IMR-90 (cell line): ENCODE data around the gene DAAM1. TPM values are rescaled to one million over a fixed set of nuclear protein-coding genes. Genes with fewer than 3 reads are reported as not detected.

ENCODE experiments used
- ATAC-seq: fragments of 200-7000 bp; cut with Tn5 transposase; 2 replicates; pipeline ENCODE4 v1.9.1; 2020; ENCODE audit warnings: low read depth, mild to moderate bottlenecking, moderate library complexity
- BruUV-seq: library from RNA; stranded (reverse); fragments of 400-500 nt; replicated peaks from 2 replicates; lab custom pipeline; 2021; lab: Mats Ljungman, UMichigan
- CTCF ChIA-PET: fragments of 300-600 bp; formaldehyde crosslinking; extraction: SDS; loops from one replicate; lab custom pipeline; 2021; ENCODE audit warnings: antibody characterized with exemption; lab: Yijun Ruan, JAX
- POLR2A ChIA-PET: fragments of 300-600 bp; sonication (Branson Sonifier 250); formaldehyde crosslinking; loops from one replicate; lab custom pipeline; 2022; ENCODE audit warnings: antibody characterized with exemption; ENCODE audit not compliant: unreplicated experiment; lab: Charles Lee
- DNase-seq: peaks from one replicate; pipeline ENCODE4 v3.0.0; 2013
- H2AFZ ChIP-seq: replicated peaks from 2 replicates; pipeline ENCODE3; 2013; ENCODE audit warnings: low read length, mild to moderate bottlenecking; ENCODE audit not compliant: poor library complexity
- H2AK5ac ChIP-seq: 2 replicates; pipeline ENCODE4 v1.6.1; 2013; ENCODE audit warnings: low read depth, low read length, inconsistent platforms
- H2AK9ac ChIP-seq: replicated peaks from 2 replicates; pipeline ENCODE3; 2013; ENCODE audit warnings: mild to moderate bottlenecking, low read depth, low read length, moderate library complexity; ENCODE audit not compliant: poor library complexity
- H2BK120ac ChIP-seq: 2 replicates; pipeline ENCODE4 v1.6.1; 2013; ENCODE audit warnings: low read depth, low read length, inconsistent platforms
- H2BK15ac ChIP-seq: 3 replicates; pipeline ENCODE4 v1.6.1; 2013; ENCODE audit warnings: low read depth, low read length, inconsistent platforms
- H2BK20ac ChIP-seq: 2 replicates; pipeline ENCODE4 v1.6.1; 2013; ENCODE audit warnings: low read depth, mild to moderate bottlenecking, inconsistent platforms, low read length, moderate library complexity
- H2BK5ac ChIP-seq: 2 replicates; pipeline ENCODE4 v1.6.1; 2013; ENCODE audit warnings: mild to moderate bottlenecking, low read depth, low read length, inconsistent platforms; ENCODE audit not compliant: poor library complexity, severe bottlenecking
- H3K14ac ChIP-seq: replicated peaks from 2 replicates; pipeline ENCODE4 v1.6.1; 2013; ENCODE audit warnings: low read depth, low read length, inconsistent platforms
- H3K18ac ChIP-seq: 2 replicates; pipeline ENCODE4 v1.6.1; 2013; ENCODE audit warnings: low read depth, low read length, control low read depth
- H3K23ac ChIP-seq: 2 replicates; pipeline ENCODE4 v1.6.1; 2013; ENCODE audit warnings: low read depth, low read length, inconsistent platforms
- H3K27ac ChIP-seq: 2 replicates; pipeline ENCODE4 v1.5.1; 2013; ENCODE audit warnings: mild to moderate bottlenecking, control low read depth, low read length; ENCODE audit not compliant: insufficient read depth
- H3K27me3 ChIP-seq: 2 replicates; pipeline ENCODE4 v1.6.1; 2013; ENCODE audit warnings: low read length; ENCODE audit not compliant: control insufficient read depth, insufficient read depth
- H3K36me3 ChIP-seq: 2 replicates; pipeline ENCODE4 v1.6.1; 2013; ENCODE audit warnings: low read length, mixed read lengths; ENCODE audit not compliant: control insufficient read depth, insufficient read depth
- H3K4ac ChIP-seq: 2 replicates; pipeline ENCODE4 v1.6.1; 2013; ENCODE audit warnings: low read depth, low read length, inconsistent platforms
- H3K4me1 ChIP-seq: 2 replicates; pipeline ENCODE4 v1.6.1; 2013; ENCODE audit warnings: low read length, mixed read lengths; ENCODE audit not compliant: control insufficient read depth, insufficient read depth
- H3K4me2 ChIP-seq: 2 replicates; pipeline ENCODE4 v1.6.1; 2013; ENCODE audit warnings: low read depth, mild to moderate bottlenecking, control low read depth, low read length, moderate library complexity
- H3K4me3 ChIP-seq: 2 replicates; pipeline ENCODE4 v1.5.1; 2013; ENCODE audit warnings: low read depth, mild to moderate bottlenecking, control low read depth, low read length, moderate library complexity; ENCODE audit not compliant: insufficient read depth
- H3K56ac ChIP-seq: 2 replicates; pipeline ENCODE4 v1.6.1; 2013; ENCODE audit warnings: low read length, inconsistent platforms; ENCODE audit not compliant: insufficient read depth; ENCODE audit errors: extremely low read depth
- H3K79me1 ChIP-seq, 2 experiments: 2 replicates each; pipeline ENCODE4 v1.6.1; 2013; ENCODE audit warnings: low read length in 2 of 2, inconsistent platforms in 1 of 2, low read depth in 1 of 2
- H3K9ac ChIP-seq: 2 replicates; pipeline ENCODE4 v1.6.1; 2013; ENCODE audit warnings: low read depth, low read length, control low read depth
- H3K9me1 ChIP-seq: 2 replicates; pipeline ENCODE4 v1.6.1; 2013; ENCODE audit warnings: low read length, inconsistent platforms; ENCODE audit not compliant: insufficient read depth
- H3K9me3 ChIP-seq: 2 replicates; pipeline ENCODE4 v1.6.1; 2013; ENCODE audit warnings: low read length; ENCODE audit not compliant: control insufficient read depth, insufficient read depth
- H4K20me1 ChIP-seq: 2 replicates; pipeline ENCODE4 v1.6.1; 2013; ENCODE audit warnings: low read length, inconsistent platforms; ENCODE audit not compliant: insufficient read depth
- H4K5ac ChIP-seq: 2 replicates; pipeline ENCODE4 v1.6.1; 2013; ENCODE audit warnings: mild to moderate bottlenecking, low read depth, low read length, control low read depth
- H4K8ac ChIP-seq, 2 experiments: 2 replicates each; pipeline ENCODE4 v1.6.1; 2013; ENCODE audit warnings: low read depth in 2 of 2, low read length in 2 of 2, control low read depth in 1 of 2, inconsistent platforms in 1 of 2
- H4K91ac ChIP-seq: 2 replicates; pipeline ENCODE4 v1.6.1; 2013; ENCODE audit warnings: low read depth, low read length, inconsistent platforms; ENCODE audit not compliant: insufficient read depth
- BHLHE40 ChIP-seq: fragments of 150-350 bp; IDR thresholded peaks from 2 replicates; pipeline ENCODE4 v1.6.1; 2016; ENCODE audit warnings: mild to moderate bottlenecking, low read depth, low read length
- CEBPB ChIP-seq: IDR thresholded peaks from 2 replicates; pipeline ENCODE4 v1.6.1; 2012; ENCODE audit warnings: low read depth, low read length, improper control_type of control experiment
- CHD1 ChIP-seq: IDR thresholded peaks from 2 replicates; pipeline ENCODE4 v1.6.1; 2012; ENCODE audit warnings: low read depth, low read length, improper control_type of control experiment
- CTCF ChIP-seq: conservative IDR thresholded peaks from 2 replicates; pipeline ENCODE4 v1.5.1; 2012; ENCODE audit warnings: mild to moderate bottlenecking, low read depth, low read length, improper control_type of control experiment
- ELK1 ChIP-seq: fragments of 150-350 bp; IDR thresholded peaks from 2 replicates; pipeline ENCODE4 v1.6.1; 2016; ENCODE audit warnings: low read depth, mild to moderate bottlenecking, low read length, moderate library complexity, borderline replicate concordance
- FOS ChIP-seq: fragments of 150-350 bp; IDR thresholded peaks from 2 replicates; pipeline ENCODE4 v1.6.1; 2016; ENCODE audit warnings: low read depth, low read length
- MAFK ChIP-seq: IDR thresholded peaks from 2 replicates; pipeline ENCODE4 v1.6.1; 2012; ENCODE audit warnings: low read depth, low read length, improper control_type of control experiment
- MAZ ChIP-seq: IDR thresholded peaks from 2 replicates; pipeline ENCODE4 v1.6.1; 2012; ENCODE audit warnings: low read depth, mild to moderate bottlenecking, low read length, improper control_type of control experiment, moderate library complexity, borderline replicate concordance
- MXI1 ChIP-seq: IDR thresholded peaks from 2 replicates; pipeline ENCODE4 v1.6.1; 2012; ENCODE audit warnings: low read depth, mild to moderate bottlenecking, low read length, moderate library complexity, borderline replicate concordance
- NFE2L2 ChIP-seq: fragments of 150-350 bp; IDR thresholded peaks from 2 replicates; pipeline ENCODE4 v1.6.1; 2016; ENCODE audit warnings: low read depth, mild to moderate bottlenecking, low read length
- POLR2A ChIP-seq: IDR thresholded peaks from 2 replicates; pipeline ENCODE4 v1.6.1; 2012; ENCODE audit warnings: mild to moderate bottlenecking, low read depth, low read length
- RAD21 ChIP-seq: IDR thresholded peaks from 2 replicates; pipeline ENCODE4 v1.6.1; 2012; ENCODE audit warnings: low read length, improper control_type of control experiment
- RCOR1 ChIP-seq: IDR thresholded peaks from 2 replicates; pipeline ENCODE4 v1.6.1; 2012; ENCODE audit warnings: mild to moderate bottlenecking, low read length, improper control_type of control experiment; ENCODE audit not compliant: insufficient replicate concordance
- RFX5 ChIP-seq: IDR thresholded peaks from 2 replicates; pipeline ENCODE4 v1.8.0; 2012; ENCODE audit warnings: low read depth, mild to moderate bottlenecking, low read length, moderate library complexity
- SMC3 ChIP-seq: fragments of 150-350 bp; IDR thresholded peaks from 2 replicates; pipeline ENCODE4 v1.6.1; 2016; ENCODE audit warnings: low read depth, mild to moderate bottlenecking, antibody characterized with exemption, low read length, moderate library complexity
- USF2 ChIP-seq: fragments of 150-350 bp; IDR thresholded peaks from 2 replicates; pipeline ENCODE4 v1.6.1; 2017; ENCODE audit warnings: mild to moderate bottlenecking, antibody characterized with exemption, low read length, low read depth
- WGBS, 2 experiments: methylation state at CpG; one replicate each; pipeline versions ENCODE4 v1.1.5 to v1.1.7; 2013; ENCODE audit warnings: missing lambda C conversion rate in 2 of 2; ENCODE audit not compliant: insufficient read length in 1 of 2; ENCODE audit errors: extremely low coverage in 2 of 2; 5-methylcytosine and 5-hydroxymethylcytosine counted together
- dilution Hi-C: fragments of 300-500 bp; cut with HindIII; formaldehyde crosslinking; loops from one replicate; pipeline ENCODE4 v1.14.3; 2018; ENCODE audit warnings: low sequenced_read_pairs; ENCODE audit not compliant: unreplicated experiment
- in situ Hi-C: fragments of 300-500 bp; cut with MboI; formaldehyde crosslinking; loops from 3 replicates; pipeline ENCODE4 v1.14.3; 2019; ENCODE audit warnings: low sequenced_read_pairs, inconsistent platforms, mixed read lengths
- intact Hi-C: fragments of 100-400 bp; cut with micrococcal nuclease; formaldehyde crosslinking; loops from 2 replicates; pipeline ENCODE4 v1.10.0; 2022
- polyA plus RNA-seq, 3 experiments: library from polyadenylated mRNA; depleted of rRNA; stranded (reverse); fragments of >200 nt; gene quantifications; 2 replicates each; pipeline ENCODE4 v1.2.3, GENCODE V29; 2012; ENCODE audit warnings: low replicate concordance in 1 of 3
- total RNA-seq: library from RNA; depleted of rRNA; stranded (reverse); fragments of >200 nt; gene quantifications from 2 replicates; pipeline ENCODE4 v1.2.3, GENCODE V29; 2012

DAAM1 gene
- total and polyA plus RNA-seq, 2 of the 4 experiments (the other 2 are of a cell fraction): 4.8 to 5.4 TPM

GRCh38 chr14:59338761-59339160 lies 150.3 kb downstream of the DAAM1 start:
- intact Hi-C loops (no loop called here), in situ Hi-C loops (no loop called here), dilution Hi-C loops (no loop called here)
- TF ChIP-seq MAZ: no peak
- no peak for TF ChIP-seq BHLHE40
- no peak for TF ChIP-seq RCOR1
- no peak for TF ChIP-seq CTCF
- no peak for TF ChIP-seq NFE2L2
- TF ChIP-seq RFX5: no peak
- TF ChIP-seq POLR2A: no peak
- TF ChIP-seq CHD1: no peak
- TF ChIP-seq MXI1: no peak
- TF ChIP-seq RAD21: no peak
- TF ChIP-seq MAFK: no peak
- TF ChIP-seq CEBPB: no peak
- TF ChIP-seq SMC3: no peak
- no peak for TF ChIP-seq ELK1
- no peak for TF ChIP-seq FOS
- TF ChIP-seq USF2: no peak
- no peak overlapping the region for H4K5ac ChIP-seq
- H3K4me3 ChIP-seq: no peak overlapping the region
- ChIA-PET POLR2A (interaction anchor here (1.0 kb wide), 1 partner anchor 10 kb away, joined by 3 read pairs; no protein-coding TSS in a partner anchor), CTCF (interaction anchor here (0.6 kb wide), 1 partner anchor 1548 kb away, joined by 3 read pairs; no protein-coding TSS in a partner anchor)
- no peak overlapping the region for H3K4me2 ChIP-seq
- H3K23ac ChIP-seq: no peak overlapping the region
- no peaks in the 10 kb centered on the region for H3K27me3 ChIP-seq
- no peak overlapping the region for H3K56ac ChIP-seq
- H2BK5ac ChIP-seq: no peak overlapping the region
- H3K79me1 ChIP-seq: no peaks in the 10 kb centered on the region
- H4K91ac ChIP-seq: no peak overlapping the region
- BruUV-seq: no TSS peak
- no peak overlapping the region for H3K9ac ChIP-seq
- H2AK5ac ChIP-seq: no peak overlapping the region
- WGBS, 2 experiments: no CpG with 5 or more reads among the region's 3 CpGs
- H4K20me1 ChIP-seq: no peaks in the 10 kb centered on the region
- H2BK20ac ChIP-seq: no peak overlapping the region
- no peak overlapping the region for H2AFZ ChIP-seq
- H3K4me1 ChIP-seq: peaks cover 2% of the 10 kb centered on the region
- H2BK15ac ChIP-seq: no peak overlapping the region
- H3K14ac ChIP-seq: no peak overlapping the region
- H2AK9ac ChIP-seq: no peak overlapping the region
- no peaks in the 10 kb centered on the region for H3K9me3 ChIP-seq
- no peak overlapping the region for H2BK120ac ChIP-seq
- H3K36me3 ChIP-seq: no peaks in the 10 kb centered on the region
- no peak overlapping the region for H3K18ac ChIP-seq
- no peak overlapping the region for H4K8ac ChIP-seq
- peaks cover 2% of the 10 kb centered on the region; the same call in 1 of the 2 replicates for H3K9me1 ChIP-seq
- H3K4ac ChIP-seq: no peak overlapping the region
- ATAC-seq: no peak
- H3K27ac ChIP-seq: no peak overlapping the region
- DNase-seq: no peak
